ENCODE data around the gene SMYD2. TPM values are rescaled to one million over a fixed set of nuclear protein-coding genes. Genes with fewer than 3 reads are reported as not detected.

The SMYD2 gene
- total RNA-seq, 1 experiment from 2014 or later: 6.4 TPM

GRCh38 chr1:214287884-214288283 lies 6.9 kb downstream of the SMYD2 start (continued):
- TF ChIP-seq PRRX2 (CRISPR knock-in tag; IDR thresholded peaks at IDR 0.05) (no peak), PRDM15 (CRISPR knock-in tag; IDR thresholded peaks at IDR 0.05) (no peak), IRF2 (CRISPR knock-in tag; IDR thresholded peaks at IDR 0.05; ENCODE audit: borderline replicate concordance, low read depth) (no peak), NFYB (CRISPR knock-in tag; conservative IDR thresholded peaks at IDR 0.05; ENCODE audit: low read depth) (no peak), ATF3 (CRISPR knock-in tag; conservative IDR thresholded peaks at IDR 0.05) (no peak), NR3C1 (CRISPR knock-in tag; conservative IDR thresholded peaks at IDR 0.05; ENCODE audit: low read depth) (no peak), STAT6 (CRISPR knock-in tag; conservative IDR thresholded peaks at IDR 0.05; ENCODE audit: low read depth) (no peak), HMGA2 (CRISPR knock-in tag; IDR thresholded peaks at IDR 0.05) (no peak), ZNF317 (CRISPR knock-in tag; IDR thresholded peaks at IDR 0.05; ENCODE audit: borderline replicate concordance, low read depth) (no peak), FOXJ3 (CRISPR knock-in tag; IDR thresholded peaks at IDR 0.05; ENCODE audit: borderline replicate concordance) (no peak), NR2C2 (CRISPR knock-in tag; IDR thresholded peaks at IDR 0.05) (no peak), ERG (CRISPR knock-in tag; IDR thresholded peaks at IDR 0.05) (no peak)

DNA sequence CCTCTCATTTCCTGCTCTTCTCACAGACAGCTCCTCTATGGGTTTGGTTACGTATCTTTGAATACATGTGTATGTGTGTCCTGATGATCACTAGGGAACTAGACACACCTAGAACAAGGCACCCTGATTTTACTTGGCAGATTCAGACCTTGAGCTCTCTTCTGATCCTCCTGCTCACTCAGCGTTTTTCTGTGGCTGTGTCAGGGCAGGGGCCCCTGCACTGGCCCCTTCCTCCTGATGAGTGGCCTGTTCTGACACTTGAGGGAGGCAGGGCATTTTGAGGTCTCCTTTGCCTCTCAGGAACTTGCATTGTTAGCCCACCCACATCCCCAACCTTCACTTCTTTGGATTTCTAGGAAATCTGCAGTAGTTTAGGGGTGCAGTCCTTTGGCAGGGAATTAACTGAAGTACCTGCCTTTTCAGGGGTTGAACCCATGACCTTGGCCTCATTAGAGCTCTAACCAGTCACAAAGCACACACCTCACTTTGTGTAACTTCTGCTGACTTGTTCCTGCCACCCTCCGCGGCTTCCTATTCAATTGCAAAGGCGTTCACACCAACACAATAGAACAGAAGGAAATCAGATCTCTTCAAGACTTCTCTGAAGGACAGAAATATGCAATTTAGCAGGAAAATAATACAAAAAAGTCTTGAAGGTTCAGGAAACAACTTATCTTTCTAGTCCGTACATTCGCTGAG lies 8.8 kb downstream of the SMYD2 start:
- H3K27me3 Mint-ChIP-seq (ENCODE audit: low read depth): peaks cover 78% of the 10 kb centered on the region
- ChIA-PET POLR2A (interaction anchor here (1.0 kb wide), 1 partner anchor 28 kb away, joined by 3 read pairs; no protein-coding TSS in a partner anchor), CTCF (interaction anchor here (0.8 to 3.3 kb wide), 7 partner anchors 11 to 76 kb away, joined by 3 to 14 read pairs (median 4); no protein-coding TSS in a partner anchor)
- DNase-seq (ENCODE audit: low spot score): peak; percentile 60
- H3K9me3 Mint-ChIP-seq: no peaks in the 10 kb centered on the region
- no peaks in the 10 kb centered on the region for H3K36me3 Mint-ChIP-seq
- peak; percentile 98 for ATAC-seq
- peaks cover 54% of the 10 kb centered on the region for H3K4me1 Mint-ChIP-seq
- peak overlapping the region; percentile 56 for H3K4me3 Mint-ChIP-seq
- H3K27ac Mint-ChIP-seq: no peak overlapping the region
- TF ChIP-seq FOXK1 (CRISPR knock-in tag; IDR thresholded peaks at IDR 0.05): 0 out of 2 replicates have a peak, but pooled peaks have one; percentile 22
- TF ChIP-seq FOXP4 (CRISPR knock-in tag; IDR thresholded peaks at IDR 0.05): peak; percentile 25; the same call in 1 of the 2 replicates
- no peak for TF ChIP-seq E2F4 (CRISPR knock-in tag; IDR thresholded peaks at IDR 0.05; ENCODE audit: borderline replicate concordance, low read depth)
- no peak for TF ChIP-seq MXD4 (CRISPR knock-in tag; IDR thresholded peaks at IDR 0.05; ENCODE audit: borderline replicate concordance)
- TF ChIP-seq PRDM15 (CRISPR knock-in tag; IDR thresholded peaks at IDR 0.05): no peak
- TF ChIP-seq ESRRA (CRISPR knock-in tag; IDR thresholded peaks at IDR 0.05; ENCODE audit: borderline replicate concordance): no peak
- no peak for TF ChIP-seq ZNF121 (CRISPR knock-in tag; IDR thresholded peaks at IDR 0.05)
